Pancreas (tissue), 10 donors: ENCODE measurements around the gene RAB12. TPM values are rescaled to one million over a fixed set of nuclear protein-coding genes. Genes with fewer than 3 reads are reported as not detected.

Source experiments
- ATAC-seq, 4 donors: fragments of 200-7000 bp; cut with Tn5 transposase; one replicate each; pipeline versions ENCODE4 v1.8.0 to v1.9.1; 2020; ENCODE audit warnings: mild to moderate bottlenecking in 4 of 4, moderate library complexity in 4 of 4
- DNase-seq, 6 donors: peaks; one replicate each; pipeline ENCODE4 v3.0.0-alpha.2; 2020
- FAIRE-seq: peaks from 2 replicates; lab custom pipeline; 2012; peaks lifted over from hg19 to GRCh38; lab: Jason Lieb, UNC
- H3K27ac ChIP-seq, 4 donors: fragments of 200-600 bp; sonication (generic); 1 replicate in 3 of 4; 2 replicates in 1 of 4; pipeline versions ENCODE4 v1.5.0 to v1.8.0; 2020
- H3K27me3 ChIP-seq, 4 donors: fragments of 200-600 bp; one replicate each; pipeline ENCODE4 v1.8.0; 2021
- H3K36me3 ChIP-seq, 3 donors: fragments of 200-600 bp; sonication (generic) in 1 of 3; one replicate each; pipeline versions ENCODE4 v1.5.0 to v1.8.0; 2020 to 2021
- H3K4me1 ChIP-seq, 3 donors: fragments of 200-600 bp; one replicate each; pipeline ENCODE4 v1.8.0; 2021
- H3K4me3 ChIP-seq, 4 donors: fragments of 200-600 bp; sonication (generic) in 2 of 4; one replicate each; pipeline versions ENCODE4 v1.5.0 to v1.8.0; 2020 to 2021
- H3K9me3 ChIP-seq, 4 donors: fragments of 200-600 bp; one replicate each; pipeline ENCODE4 v1.8.0; 2021
- CTCF ChIP-seq, 4 donors: fragments of 200-600 bp; sonication (generic) in 3 of 4; IDR thresholded peaks; one replicate each; pipeline versions ENCODE4 v1.5.0 to v1.8.0; 2021; ENCODE audit warnings: antibody characterized with exemption in 4 of 4
- WGBS, 2 donors: extraction: QIAGEN DNeasy Blood & Tissue Kit; methylation state at CpG; one replicate each; pipeline ENCODE4 v1.1.7; 2013; 5-methylcytosine and 5-hydroxymethylcytosine counted together
- intact Hi-C, 3 donors: fragments of 100-400 bp; cut with DNase I; formaldehyde crosslinking; loops; one replicate each; pipeline versions ENCODE4 v1.11.1 to v1.14.2; 2022
- polyA plus RNA-seq, 2 donors: library from polyadenylated mRNA; stranded (reverse); fragments of 200-250 nt; gene quantifications; one replicate each; pipeline ENCODE4 v1.2.3, GENCODE V29; 2013
- total RNA-seq, 6 donors: library from RNA; stranded (reverse); fragmentation: NEBNext Ultra II Directional in 4 of 6; extraction: Animal tissue kit (Norgen Biotek cat#: 25700) in 4 of 6; gene quantifications; one replicate each; pipeline versions ENCODE4 v1.2.1 to v1.2.4, GENCODE V29; 2021 to 2023
- donor health status: healthy with polysubstance abuse.
- donor health status: DM: no; HTN: no; CAD: no; lungs with moderate emphysema.
- donor health status: DM: no; HTN: no; CAD: no.
- donor health status: control.
- donor health status: control.
- donor health status: Bipolar disorder and iron deficiency.
- donor health status: DM: yes; HTN: yes; CAD: no.
- donor health status: DM: no; HTN: no; CAD: no.
- donor health status: DM: no; HTN: no; CAD: no.
- donor health status: DM: yes; HTN: yes; CAD: no.

Gene RAB12
- total and polyA plus RNA-seq, 8 donors = 7.1 to 23.2 (median 11.9) TPM

- 29 to 31% methylated on average over 7 of the region's 7 CpGs for WGBS, 2 donors
- Histone ChIP-seq H3K27ac (no peak overlapping the region), H3K27me3 (peaks cover 0 to 4% (median 0%) of the 10 kb centered on the region in 4 donors), H3K4me1 (no peaks in the 10 kb centered on the region), H3K4me3 (no peak overlapping the region), H3K36me3 (no peaks in the 10 kb centered on the region), H3K9me3 (no peaks in the 10 kb centered on the region)
- peak; percentile 97 for FAIRE-seq
- peak in 3 of 4 donors; percentile 64 to 74 (median 72) for ATAC-seq
- no peak for DNase-seq
- peak; percentile 43 to 69 (median 67) for TF ChIP-seq CTCF (IDR thresholded peaks at IDR 0.05)
- intact Hi-C loops = loop anchor here in 1 of 3 donors (10.0 kb wide), 1 partner anchor 330 kb away; no protein-coding TSS in a partner anchor
These were observed 45.5 kb downstream of the RAB12 start for GRCh38 chr18:8654503-8655451.

- intact Hi-C loops = loop anchor here in 1 of 3 donors (10.0 kb wide), 1 partner anchor 329 kb away; no protein-coding TSS in a partner anchor
- no peak for TF ChIP-seq CTCF (IDR thresholded peaks at IDR 0.05)
- no peak for ATAC-seq
- no peak overlapping the region for H3K4me3 ChIP-seq
- DNase-seq = no peak
- H3K9me3 ChIP-seq = no peaks in the 10 kb centered on the region
- H3K36me3 ChIP-seq = no peaks in the 10 kb centered on the region
- no peaks in the 10 kb centered on the region for H3K4me1 ChIP-seq
- H3K27ac ChIP-seq = no peak overlapping the region
- FAIRE-seq = no peak
- H3K27me3 ChIP-seq = peaks cover 0 to 4% (median 0%) of the 10 kb centered on the region in 4 donors
- WGBS, 2 donors = 84 to 85% methylated on average over 6 of the region's 6 CpGs
These were observed 47.0 kb downstream of the RAB12 start for GRCh38 chr18:8656232-8656631.

GRCh38 chr18:8657050-8657820, 48.0 kb downstream of the RAB12 start:
- H3K9me3 ChIP-seq = no peaks in the 10 kb centered on the region
- WGBS, 2 donors = 70 to 72% methylated on average over 14 of the region's 14 CpGs
- no peak overlapping the region for H3K27ac ChIP-seq
- no peaks in the 10 kb centered on the region for H3K36me3 ChIP-seq
- no peak for TF ChIP-seq CTCF (IDR thresholded peaks at IDR 0.05)
- peaks cover 0 to 4% (median 0%) of the 10 kb centered on the region in 4 donors for H3K27me3 ChIP-seq
- H3K4me1 ChIP-seq = no peaks in the 10 kb centered on the region
- ATAC-seq (no peak), FAIRE-seq (no peak), DNase-seq (no peak)
- no peak overlapping the region for H3K4me3 ChIP-seq
- intact Hi-C loops = loop anchor here in 1 of 3 donors (10.0 kb wide), 1 partner anchor 328 kb away; no protein-coding TSS in a partner anchor

GRCh38 chr18:8657873-8658470, 48.7 kb downstream of the RAB12 start:
- TF ChIP-seq CTCF (IDR thresholded peaks at IDR 0.05) = no peak
- Histone ChIP-seq H3K4me1 (no peaks in the 10 kb centered on the region), H3K36me3 (no peaks in the 10 kb centered on the region), H3K9me3 (no peaks in the 10 kb centered on the region), H3K27me3 (peaks cover 0 to 1% (median 0%) of the 10 kb centered on the region in 4 donors), H3K27ac (no peak overlapping the region), H3K4me3 (no peak overlapping the region)
- WGBS, 2 donors = 37% methylated on average over 14 of the region's 14 CpGs
- intact Hi-C loops = loop anchor here in 1 of 3 donors (10.0 kb wide), 1 partner anchor 327 kb away; no protein-coding TSS in a partner anchor
- DNase-seq = no peak
- no peak for FAIRE-seq
- no peak for ATAC-seq
